ENCODE data around the gene ICAM5. TPM values are rescaled to one million over a fixed set of nuclear protein-coding genes. Genes with fewer than 3 reads are reported as not detected.

ICAM5 gene
- total and polyA plus RNA-seq, 10 of the 15 experiments (the other 5 are each of a cell fraction or from before 2014, with no cell fraction given): 0.14 to 4.6 (median 0.94) TPM; not detected in 2

DNA sequence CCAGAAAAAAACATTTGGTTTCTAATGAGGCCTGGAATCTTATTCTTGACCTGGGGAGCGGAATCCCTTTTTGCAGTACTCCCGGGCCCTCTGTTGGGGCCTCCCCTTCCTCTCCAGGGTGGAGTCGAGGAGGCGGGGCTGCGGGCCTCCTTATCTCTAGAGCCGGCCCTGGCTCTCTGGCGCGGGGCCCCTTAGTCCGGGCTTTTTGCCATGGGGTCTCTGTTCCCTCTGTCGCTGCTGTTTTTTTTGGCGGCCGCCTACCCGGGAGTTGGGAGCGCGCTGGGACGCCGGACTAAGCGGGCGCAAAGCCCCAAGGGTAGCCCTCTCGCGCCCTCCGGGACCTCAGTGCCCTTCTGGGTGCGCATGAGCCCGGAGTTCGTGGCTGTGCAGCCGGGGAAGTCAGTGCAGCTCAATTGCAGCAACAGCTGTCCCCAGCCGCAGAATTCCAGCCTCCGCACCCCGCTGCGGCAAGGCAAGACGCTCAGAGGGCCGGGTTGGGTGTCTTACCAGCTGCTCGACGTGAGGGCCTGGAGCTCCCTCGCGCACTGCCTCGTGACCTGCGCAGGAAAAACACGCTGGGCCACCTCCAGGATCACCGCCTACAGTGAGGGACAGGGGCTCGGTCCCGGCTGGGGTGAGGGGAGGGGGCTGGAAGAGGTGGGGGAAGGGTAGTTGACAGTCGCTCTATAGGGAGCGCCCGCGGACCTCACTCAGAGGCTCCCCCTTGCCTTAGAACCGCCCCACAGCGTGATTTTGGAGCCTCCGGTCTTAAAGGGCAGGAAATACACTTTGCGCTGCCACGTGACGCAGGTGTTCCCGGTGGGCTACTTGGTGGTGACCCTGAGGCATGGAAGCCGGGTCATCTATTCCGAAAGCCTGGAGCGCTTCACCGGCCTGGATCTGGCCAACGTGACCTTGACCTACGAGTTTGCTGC lies 2.7 kb upstream of the ICAM5 start, which contains the start of gene ICAM4 (continued):
- TF ChIP-seq, protein P1, sequence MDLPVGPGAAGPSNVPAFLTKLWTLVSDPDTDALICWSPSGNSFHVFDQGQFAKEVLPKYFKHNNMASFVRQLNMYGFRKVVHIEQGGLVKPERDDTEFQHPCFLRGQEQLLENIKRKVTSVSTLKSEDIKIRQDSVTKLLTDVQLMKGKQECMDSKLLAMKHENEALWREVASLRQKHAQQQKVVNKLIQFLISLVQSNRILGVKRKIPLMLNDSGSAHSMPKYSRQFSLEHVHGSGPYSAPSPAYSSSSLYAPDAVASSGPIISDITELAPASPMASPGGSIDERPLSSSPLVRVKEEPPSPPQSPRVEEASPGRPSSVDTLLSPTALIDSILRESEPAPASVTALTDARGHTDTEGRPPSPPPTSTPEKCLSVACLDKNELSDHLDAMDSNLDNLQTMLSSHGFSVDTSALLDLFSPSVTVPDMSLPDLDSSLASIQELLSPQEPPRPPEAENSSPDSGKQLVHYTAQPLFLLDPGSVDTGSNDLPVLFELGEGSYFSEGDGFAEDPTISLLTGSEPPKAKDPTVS (IDR thresholded peaks at IDR 0.05; ENCODE audit: low read depth, low read length): no peak
- TF ChIP-seq SIN3A (IDR thresholded peaks at IDR 0.05; ENCODE audit: low read depth, low read length) (no peak), YY1 (IDR thresholded peaks at IDR 0.05; ENCODE audit: low read depth, low read length) (no peak), ZSCAN29 (IDR thresholded peaks at IDR 0.05) (no peak), JUND (IDR thresholded peaks at IDR 0.05; ENCODE audit: low read depth, low read length) (no peak)
- TF ChIP-seq, protein P2, sequence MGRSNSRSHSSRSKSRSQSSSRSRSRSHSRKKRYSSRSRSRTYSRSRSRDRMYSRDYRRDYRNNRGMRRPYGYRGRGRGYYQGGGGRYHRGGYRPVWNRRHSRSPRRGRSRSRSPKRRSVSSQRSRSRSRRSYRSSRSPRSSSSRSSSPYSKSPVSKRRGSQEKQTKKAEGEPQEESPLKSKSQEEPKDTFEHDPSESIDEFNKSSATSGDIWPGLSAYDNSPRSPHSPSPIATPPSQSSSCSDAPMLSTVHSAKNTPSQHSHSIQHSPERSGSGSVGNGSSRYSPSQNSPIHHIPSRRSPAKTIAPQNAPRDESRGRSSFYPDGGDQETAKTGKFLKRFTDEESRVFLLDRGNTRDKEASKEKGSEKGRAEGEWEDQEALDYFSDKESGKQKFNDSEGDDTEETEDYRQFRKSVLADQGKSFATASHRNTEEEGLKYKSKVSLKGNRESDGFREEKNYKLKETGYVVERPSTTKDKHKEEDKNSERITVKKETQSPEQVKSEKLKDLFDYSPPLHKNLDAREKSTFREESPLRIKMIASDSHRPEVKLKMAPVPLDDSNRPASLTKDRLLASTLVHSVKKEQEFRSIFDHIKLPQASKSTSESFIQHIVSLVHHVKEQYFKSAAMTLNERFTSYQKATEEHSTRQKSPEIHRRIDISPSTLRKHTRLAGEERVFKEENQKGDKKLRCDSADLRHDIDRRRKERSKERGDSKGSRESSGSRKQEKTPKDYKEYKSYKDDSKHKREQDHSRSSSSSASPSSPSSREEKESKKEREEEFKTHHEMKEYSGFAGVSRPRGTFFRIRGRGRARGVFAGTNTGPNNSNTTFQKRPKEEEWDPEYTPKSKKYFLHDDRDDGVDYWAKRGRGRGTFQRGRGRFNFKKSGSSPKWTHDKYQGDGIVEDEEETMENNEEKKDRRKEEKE (IDR thresholded peaks at IDR 0.05): no peak
- TF ChIP-seq, protein P3, sequence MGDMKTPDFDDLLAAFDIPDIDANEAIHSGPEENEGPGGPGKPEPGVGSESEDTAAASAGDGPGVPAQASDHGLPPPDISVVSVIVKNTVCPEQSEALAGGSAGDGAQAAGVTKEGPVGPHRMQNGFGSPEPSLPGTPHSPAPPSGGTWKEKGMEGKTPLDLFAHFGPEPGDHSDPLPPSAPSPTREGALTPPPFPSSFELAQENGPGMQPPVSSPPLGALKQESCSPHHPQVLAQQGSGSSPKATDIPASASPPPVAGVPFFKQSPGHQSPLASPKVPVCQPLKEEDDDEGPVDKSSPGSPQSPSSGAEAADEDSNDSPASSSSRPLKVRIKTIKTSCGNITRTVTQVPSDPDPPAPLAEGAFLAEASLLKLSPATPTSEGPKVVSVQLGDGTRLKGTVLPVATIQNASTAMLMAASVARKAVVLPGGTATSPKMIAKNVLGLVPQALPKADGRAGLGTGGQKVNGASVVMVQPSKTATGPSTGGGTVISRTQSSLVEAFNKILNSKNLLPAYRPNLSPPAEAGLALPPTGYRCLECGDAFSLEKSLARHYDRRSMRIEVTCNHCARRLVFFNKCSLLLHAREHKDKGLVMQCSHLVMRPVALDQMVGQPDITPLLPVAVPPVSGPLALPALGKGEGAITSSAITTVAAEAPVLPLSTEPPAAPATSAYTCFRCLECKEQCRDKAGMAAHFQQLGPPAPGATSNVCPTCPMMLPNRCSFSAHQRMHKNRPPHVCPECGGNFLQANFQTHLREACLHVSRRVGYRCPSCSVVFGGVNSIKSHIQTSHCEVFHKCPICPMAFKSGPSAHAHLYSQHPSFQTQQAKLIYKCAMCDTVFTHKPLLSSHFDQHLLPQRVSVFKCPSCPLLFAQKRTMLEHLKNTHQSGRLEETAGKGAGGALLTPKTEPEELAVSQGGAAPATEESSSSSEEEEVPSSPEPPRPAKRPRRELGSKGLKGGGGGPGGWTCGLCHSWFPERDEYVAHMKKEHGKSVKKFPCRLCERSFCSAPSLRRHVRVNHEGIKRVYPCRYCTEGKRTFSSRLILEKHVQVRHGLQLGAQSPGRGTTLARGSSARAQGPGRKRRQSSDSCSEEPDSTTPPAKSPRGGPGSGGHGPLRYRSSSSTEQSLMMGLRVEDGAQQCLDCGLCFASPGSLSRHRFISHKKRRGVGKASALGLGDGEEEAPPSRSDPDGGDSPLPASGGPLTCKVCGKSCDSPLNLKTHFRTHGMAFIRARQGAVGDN (IDR thresholded peaks at IDR 0.05): no peak
- TF ChIP-seq, protein P4, sequence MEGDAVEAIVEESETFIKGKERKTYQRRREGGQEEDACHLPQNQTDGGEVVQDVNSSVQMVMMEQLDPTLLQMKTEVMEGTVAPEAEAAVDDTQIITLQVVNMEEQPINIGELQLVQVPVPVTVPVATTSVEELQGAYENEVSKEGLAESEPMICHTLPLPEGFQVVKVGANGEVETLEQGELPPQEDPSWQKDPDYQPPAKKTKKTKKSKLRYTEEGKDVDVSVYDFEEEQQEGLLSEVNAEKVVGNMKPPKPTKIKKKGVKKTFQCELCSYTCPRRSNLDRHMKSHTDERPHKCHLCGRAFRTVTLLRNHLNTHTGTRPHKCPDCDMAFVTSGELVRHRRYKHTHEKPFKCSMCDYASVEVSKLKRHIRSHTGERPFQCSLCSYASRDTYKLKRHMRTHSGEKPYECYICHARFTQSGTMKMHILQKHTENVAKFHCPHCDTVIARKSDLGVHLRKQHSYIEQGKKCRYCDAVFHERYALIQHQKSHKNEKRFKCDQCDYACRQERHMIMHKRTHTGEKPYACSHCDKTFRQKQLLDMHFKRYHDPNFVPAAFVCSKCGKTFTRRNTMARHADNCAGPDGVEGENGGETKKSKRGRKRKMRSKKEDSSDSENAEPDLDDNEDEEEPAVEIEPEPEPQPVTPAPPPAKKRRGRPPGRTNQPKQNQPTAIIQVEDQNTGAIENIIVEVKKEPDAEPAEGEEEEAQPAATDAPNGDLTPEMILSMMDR (IDR thresholded peaks at IDR 0.05 in 2 of 3, conservative IDR thresholded peaks at IDR 0.05 in 1 of 3; ENCODE audit: control insufficient read depth in 2 of 3, extremely low read depth in 1 of 3, insufficient read depth in 1 of 3, low read depth in 3 of 3, low read length in 3 of 3): no peak
- TF ChIP-seq, protein P5, sequence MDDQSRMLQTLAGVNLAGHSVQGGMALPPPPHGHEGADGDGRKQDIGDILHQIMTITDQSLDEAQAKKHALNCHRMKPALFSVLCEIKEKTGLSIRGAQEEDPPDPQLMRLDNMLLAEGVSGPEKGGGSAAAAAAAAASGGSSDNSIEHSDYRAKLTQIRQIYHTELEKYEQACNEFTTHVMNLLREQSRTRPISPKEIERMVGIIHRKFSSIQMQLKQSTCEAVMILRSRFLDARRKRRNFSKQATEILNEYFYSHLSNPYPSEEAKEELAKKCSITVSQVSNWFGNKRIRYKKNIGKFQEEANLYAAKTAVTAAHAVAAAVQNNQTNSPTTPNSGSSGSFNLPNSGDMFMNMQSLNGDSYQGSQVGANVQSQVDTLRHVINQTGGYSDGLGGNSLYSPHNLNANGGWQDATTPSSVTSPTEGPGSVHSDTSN (IDR thresholded peaks at IDR 0.05; ENCODE audit: insufficient replicate concordance, low read depth, low read length): no peak
- TF ChIP-seq, protein P6, sequence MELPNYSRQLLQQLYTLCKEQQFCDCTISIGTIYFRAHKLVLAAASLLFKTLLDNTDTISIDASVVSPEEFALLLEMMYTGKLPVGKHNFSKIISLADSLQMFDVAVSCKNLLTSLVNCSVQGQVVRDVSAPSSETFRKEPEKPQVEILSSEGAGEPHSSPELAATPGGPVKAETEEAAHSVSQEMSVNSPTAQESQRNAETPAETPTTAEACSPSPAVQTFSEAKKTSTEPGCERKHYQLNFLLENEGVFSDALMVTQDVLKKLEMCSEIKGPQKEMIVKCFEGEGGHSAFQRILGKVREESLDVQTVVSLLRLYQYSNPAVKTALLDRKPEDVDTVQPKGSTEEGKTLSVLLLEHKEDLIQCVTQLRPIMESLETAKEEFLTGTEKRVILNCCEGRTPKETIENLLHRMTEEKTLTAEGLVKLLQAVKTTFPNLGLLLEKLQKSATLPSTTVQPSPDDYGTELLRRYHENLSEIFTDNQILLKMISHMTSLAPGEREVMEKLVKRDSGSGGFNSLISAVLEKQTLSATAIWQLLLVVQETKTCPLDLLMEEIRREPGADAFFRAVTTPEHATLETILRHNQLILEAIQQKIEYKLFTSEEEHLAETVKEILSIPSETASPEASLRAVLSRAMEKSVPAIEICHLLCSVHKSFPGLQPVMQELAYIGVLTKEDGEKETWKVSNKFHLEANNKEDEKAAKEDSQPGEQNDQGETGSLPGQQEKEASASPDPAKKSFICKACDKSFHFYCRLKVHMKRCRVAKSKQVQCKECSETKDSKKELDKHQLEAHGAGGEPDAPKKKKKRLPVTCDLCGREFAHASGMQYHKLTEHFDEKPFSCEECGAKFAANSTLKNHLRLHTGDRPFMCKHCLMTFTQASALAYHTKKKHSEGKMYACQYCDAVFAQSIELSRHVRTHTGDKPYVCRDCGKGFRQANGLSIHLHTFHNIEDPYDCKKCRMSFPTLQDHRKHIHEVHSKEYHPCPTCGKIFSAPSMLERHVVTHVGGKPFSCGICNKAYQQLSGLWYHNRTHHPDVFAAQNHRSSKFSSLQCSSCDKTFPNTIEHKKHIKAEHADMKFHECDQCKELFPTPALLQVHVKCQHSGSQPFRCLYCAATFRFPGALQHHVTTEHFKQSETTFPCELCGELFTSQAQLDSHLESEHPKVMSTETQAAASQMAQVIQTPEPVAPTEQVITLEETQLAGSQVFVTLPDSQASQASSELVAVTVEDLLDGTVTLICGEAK (IDR thresholded peaks at IDR 0.05; ENCODE audit: borderline replicate concordance): no peak

Data from GM12878 (cell line).